ENCODE measurements around the gene FIZ1. TPM values are rescaled to one million over a fixed set of nuclear protein-coding genes. Genes with fewer than 3 reads are reported as not detected.

Gene FIZ1
- total RNA-seq, 2 experiments from 2014 or later, result 15.3 to 16.9 TPM

DNA sequence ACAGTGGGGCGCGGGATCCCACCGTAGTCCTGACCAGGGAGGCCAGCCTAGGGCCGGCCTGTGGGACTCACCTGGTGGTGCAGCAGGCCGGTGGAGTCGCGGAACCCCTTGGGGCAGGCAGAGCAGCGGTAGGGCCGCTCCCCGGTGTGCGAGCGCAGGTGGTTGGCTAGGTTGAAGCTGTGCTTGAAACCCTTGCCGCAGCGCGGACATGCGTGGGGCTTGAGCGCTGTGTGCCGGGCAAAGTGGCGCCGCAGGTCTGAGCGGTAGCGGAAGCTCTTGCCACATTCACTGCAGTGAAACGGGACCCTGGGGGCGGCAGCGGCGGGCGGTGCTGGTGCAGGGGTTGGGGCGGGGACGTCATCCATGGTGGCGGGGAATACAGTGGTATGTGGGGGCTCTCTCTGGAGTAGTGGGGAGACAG lies 1.8 kb downstream of the FIZ1 start:
- Mint-ChIP-seq H3K4me3 (no peak overlapping the region), H3K4me1 (peaks cover 26% of the 10 kb centered on the region), H3K9me3 (peaks cover 7% of the 10 kb centered on the region), H3K36me3 (ENCODE audit: low read depth) (peaks cover 35% of the 10 kb centered on the region), H3K27me3 (no peaks in the 10 kb centered on the region), H3K27ac (no peak overlapping the region)
- ChIA-PET POLR2A (interaction anchor here (0.5 kb wide), 1 partner anchor 418 kb away, joined by 3 read pairs; no protein-coding TSS in a partner anchor), CTCF (interaction anchor here (0.6 kb wide), 2 partner anchors 446 to 597 kb away, joined by 3 to 4 read pairs; no protein-coding TSS in a partner anchor)
- DNase-seq, result no peak

DNA sequence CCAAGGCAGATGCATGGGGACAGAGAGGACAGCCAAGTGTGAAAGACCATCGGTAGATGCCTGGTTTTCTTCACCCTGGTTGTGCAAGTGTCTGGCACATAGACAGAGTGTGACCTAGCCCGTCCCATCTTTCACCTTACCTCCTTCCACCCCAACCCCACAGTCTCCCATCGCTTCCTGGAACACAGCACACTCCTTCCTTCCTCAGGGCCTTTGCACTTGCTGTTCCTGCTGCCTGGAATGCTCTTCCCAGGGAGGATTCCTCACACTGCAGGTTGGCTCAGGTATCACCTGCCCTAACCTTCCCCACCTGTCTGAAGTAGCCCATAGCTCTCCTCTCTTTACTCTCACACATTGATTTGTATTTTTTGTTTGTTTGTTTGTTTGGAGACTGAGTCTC lies 3.0 kb downstream of the FIZ1 start:
- ChIA-PET POLR2A (interaction anchor here (0.6 kb wide), 1 partner anchor 13 kb away, joined by 4 read pairs; no protein-coding TSS in a partner anchor), CTCF (interaction anchor here (1.5 kb wide), 1 partner anchor 9 kb away, joined by 5 read pairs; the partner anchor contains the start of gene ZNF865)
- H3K36me3 Mint-ChIP-seq (ENCODE audit: low read depth), result peaks cover 36% of the 10 kb centered on the region
- H3K9me3 Mint-ChIP-seq, result peaks cover 7% of the 10 kb centered on the region
- DNase-seq, result no peak
- no peaks in the 10 kb centered on the region for H3K27me3 Mint-ChIP-seq
- H3K27ac Mint-ChIP-seq, result no peak overlapping the region
- no peak overlapping the region for H3K4me3 Mint-ChIP-seq
- H3K4me1 Mint-ChIP-seq, result peaks cover 20% of the 10 kb centered on the region

DNA sequence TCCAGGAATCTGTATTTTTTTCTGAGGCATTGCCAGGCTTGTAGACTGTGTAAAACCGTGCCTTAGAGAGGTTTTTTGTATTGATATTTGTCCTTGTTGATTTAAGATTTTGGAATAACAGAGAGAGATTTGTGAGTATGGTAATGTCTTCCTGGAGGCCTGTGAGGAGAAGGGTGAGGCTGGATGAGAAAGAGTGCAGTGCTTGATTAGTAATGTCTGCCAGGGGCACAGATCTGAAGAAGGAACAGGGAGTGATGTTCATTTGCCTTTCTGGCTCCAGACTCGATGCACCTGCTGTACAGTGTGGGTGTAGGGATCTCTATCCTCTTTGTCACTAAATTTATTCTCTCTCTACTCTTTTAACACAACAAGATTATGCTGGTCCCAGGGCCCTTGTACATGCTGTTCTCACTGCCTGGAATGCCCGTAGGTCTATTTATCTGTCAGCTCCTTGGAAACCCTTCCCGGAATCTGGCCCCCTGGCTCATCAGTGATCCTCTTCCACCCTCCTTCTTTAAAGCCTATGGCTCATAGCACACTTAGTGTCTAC lies 4.2 kb downstream of the FIZ1 start:
- peaks cover 7% of the 10 kb centered on the region for H3K9me3 Mint-ChIP-seq
- no peaks in the 10 kb centered on the region for H3K27me3 Mint-ChIP-seq
- DNase-seq, result no peak
- peak overlapping the region; percentile 1 for H3K27ac Mint-ChIP-seq
- H3K4me3 Mint-ChIP-seq, result no peak overlapping the region
- POLR2A ChIA-PET, result no interaction called here
- H3K36me3 Mint-ChIP-seq (ENCODE audit: low read depth), result peaks cover 38% of the 10 kb centered on the region
- CTCF ChIA-PET, result interaction anchor here (0.8 kb wide), 1 partner anchor 36 kb away, joined by 5 read pairs; no protein-coding TSS in a partner anchor
- H3K4me1 Mint-ChIP-seq, result peaks cover 15% of the 10 kb centered on the region

DNA sequence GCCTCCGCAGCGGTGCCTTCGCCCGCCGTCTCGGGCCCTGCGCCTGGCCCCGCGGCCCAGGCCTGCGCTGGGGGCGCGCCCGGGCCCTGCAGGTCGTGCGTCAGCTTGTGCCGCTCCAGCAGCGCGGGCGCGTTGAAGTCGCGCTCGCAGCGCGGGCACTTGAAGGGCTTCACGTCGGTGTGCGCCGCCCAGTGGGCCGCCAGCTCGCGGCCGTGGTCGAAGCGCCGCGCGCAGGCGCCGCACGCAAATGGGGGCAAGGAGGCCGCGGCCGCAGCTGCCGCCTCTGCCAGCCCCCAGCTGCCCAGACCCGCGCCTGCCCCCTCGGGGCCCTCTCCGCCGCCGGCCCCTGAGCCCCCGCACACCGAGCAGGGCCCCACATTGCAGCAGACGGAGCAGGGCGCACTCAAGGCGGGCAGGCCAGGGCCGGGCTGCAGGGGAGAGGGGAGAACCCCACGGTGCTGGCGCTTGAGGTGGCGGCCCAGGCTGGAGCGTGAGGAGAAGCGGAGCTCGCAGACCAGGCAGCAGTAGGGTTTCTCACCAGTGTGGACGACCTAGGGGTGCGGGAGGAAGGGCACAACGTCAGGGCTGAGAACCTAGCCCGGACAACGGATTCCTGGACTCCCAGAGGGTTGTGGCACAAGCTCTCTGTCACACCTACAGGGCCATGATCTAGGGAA lies 6.1 kb downstream of the FIZ1 start:
- ChIA-PET POLR2A (no interaction called here), CTCF (no interaction called here)
- Mint-ChIP-seq H3K9me3 (peaks cover 3% of the 10 kb centered on the region), H3K27ac (no peak overlapping the region), H3K36me3 (ENCODE audit: low read depth) (peaks cover 34% of the 10 kb centered on the region), H3K4me1 (peaks cover 8% of the 10 kb centered on the region), H3K27me3 (no peaks in the 10 kb centered on the region), H3K4me3 (no peak overlapping the region)
- no peak for DNase-seq

DNA sequence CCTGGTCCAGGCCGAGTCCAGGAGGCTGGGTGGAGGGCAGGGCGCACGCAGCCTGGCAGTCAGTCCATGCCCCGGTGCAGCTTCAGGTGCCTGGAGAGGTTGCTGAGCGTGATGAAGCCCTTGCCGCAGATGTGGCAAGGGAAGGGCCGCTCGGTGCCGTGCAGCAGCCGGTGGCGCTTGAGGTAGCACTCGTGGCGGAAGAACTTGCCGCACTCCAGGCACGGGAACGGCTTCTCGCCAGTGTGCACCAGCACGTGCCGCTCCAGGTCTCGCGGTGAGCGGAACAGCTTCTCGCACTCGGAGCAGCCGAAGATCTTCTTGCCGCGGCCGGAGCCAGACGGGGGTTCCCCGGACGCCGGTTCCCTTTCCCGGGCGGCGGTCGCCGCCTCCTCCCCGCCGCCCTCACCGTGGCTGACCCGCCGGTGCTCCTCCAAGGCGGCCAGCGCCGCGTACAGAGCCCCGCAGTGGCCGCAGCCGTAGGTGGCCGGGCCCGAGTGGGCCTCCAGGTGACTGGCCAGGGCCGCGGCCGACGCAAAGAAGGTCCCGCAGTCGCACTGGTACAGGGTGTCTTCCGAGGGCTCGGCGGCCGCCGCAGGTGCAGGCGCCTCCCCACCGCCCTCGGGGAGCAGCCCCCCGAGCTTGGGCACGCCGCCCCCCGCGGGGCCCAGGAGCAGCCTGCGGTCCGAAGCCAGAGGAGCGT lies 6.8 kb downstream of the FIZ1 start:
- Mint-ChIP-seq H3K4me1 (peaks cover 4% of the 10 kb centered on the region), H3K27ac (no peak overlapping the region), H3K36me3 (ENCODE audit: low read depth) (peaks cover 34% of the 10 kb centered on the region), H3K9me3 (peaks cover 3% of the 10 kb centered on the region), H3K27me3 (no peaks in the 10 kb centered on the region), H3K4me3 (no peak overlapping the region)
- ChIA-PET CTCF (no interaction called here), POLR2A (no interaction called here)
- DNase-seq, result no peak

DNA sequence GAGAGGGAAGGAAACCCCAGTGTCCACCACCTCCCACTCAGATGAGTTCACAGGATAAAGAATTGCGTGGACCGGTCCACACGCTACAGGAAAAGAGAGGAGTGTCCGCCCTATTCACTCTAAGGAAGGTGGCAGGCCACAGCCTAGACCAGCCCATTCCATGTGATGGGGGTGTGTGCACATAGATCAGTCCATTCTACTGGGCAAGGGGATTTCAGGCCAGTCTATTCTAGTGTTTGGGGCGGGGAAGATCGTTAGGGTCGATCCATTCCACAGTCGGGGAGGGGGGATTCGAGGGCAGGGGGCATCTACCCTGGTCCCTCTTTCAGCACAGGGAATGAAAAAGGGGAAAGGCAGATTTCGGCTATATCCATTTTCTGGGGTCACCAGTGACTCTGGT lies 7.8 kb downstream of the FIZ1 start:
- Mint-ChIP-seq H3K4me1 (peaks cover 10% of the 10 kb centered on the region), H3K9me3 (peaks cover 3% of the 10 kb centered on the region), H3K4me3 (no peak overlapping the region), H3K36me3 (ENCODE audit: low read depth) (peaks cover 28% of the 10 kb centered on the region), H3K27ac (no peak overlapping the region), H3K27me3 (peaks cover 7% of the 10 kb centered on the region)
- no peak for DNase-seq
- POLR2A ChIA-PET, result no interaction called here
- CTCF ChIA-PET, result no interaction called here

DNA sequence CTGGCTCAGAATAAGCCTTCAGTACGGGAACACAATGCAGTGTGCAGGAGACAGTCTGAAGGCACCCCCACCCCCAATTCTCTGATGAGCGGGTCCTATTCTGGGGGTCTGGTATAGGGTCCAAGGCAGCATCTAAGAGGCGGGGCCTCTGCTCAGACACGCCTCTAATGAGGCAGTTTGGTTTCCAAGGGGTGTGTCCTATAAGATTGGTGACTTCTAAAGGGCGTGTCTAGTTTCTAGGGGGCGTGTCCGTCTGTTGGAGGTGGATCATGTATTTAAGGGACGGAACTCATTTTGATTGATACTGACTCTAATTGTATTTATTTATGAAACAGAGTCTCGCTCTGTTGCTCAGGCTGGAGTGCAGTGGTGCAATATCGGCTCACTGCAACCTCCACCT lies 8.7 kb downstream of the FIZ1 start:
- Mint-ChIP-seq H3K27ac (no peak overlapping the region), H3K4me1 (peaks cover 17% of the 10 kb centered on the region), H3K36me3 (ENCODE audit: low read depth) (peaks cover 20% of the 10 kb centered on the region), H3K27me3 (peaks cover 13% of the 10 kb centered on the region), H3K4me3 (no peak overlapping the region), H3K9me3 (peaks cover under 1% of the 10 kb centered on the region)
- ChIA-PET POLR2A (interaction anchor here (1.4 kb wide), 1 partner anchor 8 kb away, joined by 3 read pairs; the partner anchor contains the start of gene FIZ1), CTCF (no interaction called here)
- no peak for DNase-seq

DNA sequence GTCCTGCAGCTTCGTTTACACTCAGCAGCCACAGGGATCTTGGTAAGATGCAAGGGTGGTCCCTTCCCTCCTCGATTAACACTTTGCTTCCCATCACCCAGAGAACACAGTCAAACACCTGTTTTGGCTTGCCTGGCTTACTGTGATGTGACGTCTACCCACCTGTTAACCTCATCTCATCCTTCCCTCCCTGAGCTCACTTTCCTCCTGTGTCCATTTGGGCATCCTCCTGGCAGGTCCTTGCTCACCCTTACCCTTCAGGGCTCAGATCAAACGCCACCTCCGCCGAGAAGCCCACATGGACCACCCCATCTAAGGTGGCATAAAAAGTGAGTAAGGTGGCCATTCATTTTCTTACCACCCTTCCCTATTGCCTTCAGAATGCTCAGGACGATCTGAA lies 9.2 kb downstream of the FIZ1 start:
- ChIA-PET CTCF (no interaction called here), POLR2A (interaction anchor here (1.4 kb wide), 1 partner anchor 9 kb away, joined by 3 read pairs; the partner anchor contains the start of gene FIZ1)
- no peak overlapping the region for H3K27ac Mint-ChIP-seq
- H3K36me3 Mint-ChIP-seq (ENCODE audit: low read depth), result peaks cover 15% of the 10 kb centered on the region
- peaks cover 17% of the 10 kb centered on the region for H3K27me3 Mint-ChIP-seq
- no peaks in the 10 kb centered on the region for H3K9me3 Mint-ChIP-seq
- no peak for DNase-seq
- H3K4me1 Mint-ChIP-seq, result peaks cover 21% of the 10 kb centered on the region
- H3K4me3 Mint-ChIP-seq, result no peak overlapping the region

DNA sequence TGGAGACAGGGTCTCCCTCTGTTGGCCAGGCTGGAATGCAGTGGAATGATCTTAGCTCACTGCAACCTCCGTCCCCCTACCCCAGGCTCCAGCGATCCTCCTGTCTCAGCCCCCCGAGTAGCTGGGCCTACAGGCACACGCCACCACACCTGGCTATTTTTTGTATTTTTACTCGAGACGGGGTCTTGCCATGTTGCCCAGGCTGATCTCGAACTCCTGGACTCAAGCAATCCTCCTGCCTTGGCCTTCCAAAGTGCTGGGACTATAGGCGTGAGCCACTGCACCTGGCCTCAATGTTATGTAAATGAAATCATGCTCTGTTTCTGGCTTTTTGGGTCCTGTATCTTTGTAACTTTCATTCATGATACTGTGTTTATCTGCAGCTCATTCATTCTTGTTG lies 10.6 kb downstream of the FIZ1 start:
- Mint-ChIP-seq H3K27ac (no peak overlapping the region), H3K4me3 (no peak overlapping the region), H3K9me3 (no peaks in the 10 kb centered on the region), H3K27me3 (peaks cover 21% of the 10 kb centered on the region), H3K36me3 (ENCODE audit: low read depth) (peaks cover 10% of the 10 kb centered on the region), H3K4me1 (peaks cover 21% of the 10 kb centered on the region)
- ChIA-PET CTCF (interaction anchor here (1.0 to 1.5 kb wide), 2 partner anchors 44 to 85 kb away, joined by 3 to 4 read pairs; no protein-coding TSS in a partner anchor), POLR2A (no interaction called here)
- no peak for DNase-seq

DNA sequence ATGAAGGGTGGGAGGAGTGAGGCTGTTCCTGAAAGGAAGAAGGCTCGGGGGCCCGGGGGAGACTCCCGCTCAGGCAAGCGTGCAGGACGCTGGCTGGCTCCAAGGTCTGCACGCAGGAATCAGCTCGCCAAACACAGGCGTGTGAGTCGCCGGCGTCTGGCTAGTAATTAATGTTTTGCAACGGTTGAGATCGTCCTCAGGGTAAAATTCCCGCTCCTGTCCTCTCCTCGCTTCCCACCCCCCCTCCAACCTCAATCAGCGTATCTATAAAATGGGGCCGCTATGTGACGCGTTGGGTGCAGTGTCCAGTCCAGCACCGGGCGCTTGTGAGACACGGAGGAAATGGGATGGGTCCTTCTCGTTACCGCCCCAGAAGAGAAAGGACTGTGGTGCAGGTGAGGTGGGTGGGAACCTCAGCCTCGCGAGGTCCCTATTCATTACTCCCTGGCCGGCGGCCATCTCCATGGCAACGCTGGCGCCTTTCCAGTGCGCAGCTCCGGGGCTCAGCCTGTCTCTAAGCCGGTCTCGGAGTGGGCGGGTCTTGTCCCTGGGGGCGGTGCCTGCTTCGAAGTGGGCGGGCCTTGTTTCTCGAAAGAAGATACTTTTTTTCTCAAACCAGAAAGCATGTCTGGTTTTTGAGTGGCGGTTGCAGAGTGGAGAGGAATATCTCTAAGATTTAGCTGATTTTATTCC lies 12.2 kb downstream of the FIZ1 start:
- Mint-ChIP-seq H3K9me3 (no peaks in the 10 kb centered on the region), H3K4me1 (peaks cover 21% of the 10 kb centered on the region), H3K27ac (peak overlapping the region; percentile 19), H3K36me3 (ENCODE audit: low read depth) (peaks cover 7% of the 10 kb centered on the region), H3K27me3 (peaks cover 21% of the 10 kb centered on the region), H3K4me3 (peak overlapping the region; percentile 72)
- DNase-seq, result peak; percentile 92
- ChIA-PET POLR2A (no interaction called here), CTCF (interaction anchor here (0.7 kb wide), 1 partner anchor 515 kb away, joined by 3 read pairs; no protein-coding TSS in a partner anchor)

DNA sequence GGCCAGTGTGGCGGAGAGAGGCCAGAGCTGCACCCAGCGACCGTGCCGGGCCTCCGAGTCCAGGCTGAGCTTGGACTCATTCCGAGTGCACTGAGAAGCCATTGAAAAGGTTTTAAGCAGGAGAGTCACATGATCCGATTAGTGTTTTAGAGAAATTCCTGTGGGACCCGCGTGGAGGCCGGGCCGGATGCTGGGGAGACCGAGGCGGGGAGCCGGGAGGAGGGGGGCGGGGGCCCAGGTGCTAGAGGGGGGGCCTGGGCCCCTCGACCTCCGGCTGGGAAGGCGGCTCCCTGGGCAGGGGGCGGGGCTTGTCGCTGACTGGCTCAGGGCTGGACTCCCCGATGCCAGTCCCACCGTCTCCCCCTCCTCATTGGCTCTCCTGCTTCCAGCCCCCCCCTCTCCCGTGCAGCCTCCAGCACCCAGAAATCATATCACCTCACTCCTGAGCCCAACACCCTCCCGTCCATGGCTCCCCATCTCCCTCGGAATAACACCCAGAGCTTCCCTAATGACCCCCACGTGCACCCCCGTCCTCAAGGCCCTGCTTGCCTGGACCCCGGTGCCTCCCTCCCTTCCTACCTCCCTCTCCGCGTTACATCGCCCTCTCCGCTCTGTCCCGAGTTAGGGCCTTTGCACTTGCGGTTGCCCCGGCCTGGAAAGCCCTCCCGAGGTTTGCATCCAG lies 13.5 kb downstream of the FIZ1 start:
- Mint-ChIP-seq H3K27ac (no peak overlapping the region), H3K27me3 (peaks cover 21% of the 10 kb centered on the region), H3K4me3 (no peak overlapping the region), H3K4me1 (peaks cover 35% of the 10 kb centered on the region), H3K36me3 (ENCODE audit: low read depth) (no peaks in the 10 kb centered on the region), H3K9me3 (no peaks in the 10 kb centered on the region)
- ChIA-PET CTCF (no interaction called here), POLR2A (no interaction called here)
- no peak for DNase-seq

DNA sequence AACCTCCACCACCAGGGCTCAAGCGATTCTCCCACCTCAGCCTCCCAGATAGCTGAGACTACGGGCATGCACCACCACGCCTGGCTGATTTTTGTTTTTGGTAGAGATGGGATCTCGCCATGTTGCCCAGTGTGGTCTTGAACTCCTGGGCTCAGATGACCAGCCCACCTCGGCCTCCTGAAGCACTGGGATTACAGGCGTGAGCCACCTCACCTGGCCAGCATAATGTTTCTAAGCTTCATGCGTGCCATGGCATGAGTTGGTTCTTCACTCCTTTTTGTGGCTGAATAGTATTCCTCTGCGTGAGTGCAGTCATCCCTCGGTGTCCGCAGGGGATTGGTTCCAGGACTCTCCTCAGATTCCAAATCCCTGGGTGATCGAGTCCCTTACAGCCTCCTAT lies 14.4 kb downstream of the FIZ1 start:
- H3K4me3 Mint-ChIP-seq, result no peak overlapping the region
- POLR2A ChIA-PET, result no interaction called here
- H3K27me3 Mint-ChIP-seq, result peaks cover 21% of the 10 kb centered on the region
- DNase-seq, result no peak
- no peaks in the 10 kb centered on the region for H3K36me3 Mint-ChIP-seq (ENCODE audit: low read depth)
- CTCF ChIA-PET, result no interaction called here
- peaks cover 38% of the 10 kb centered on the region for H3K4me1 Mint-ChIP-seq
- no peak overlapping the region for H3K27ac Mint-ChIP-seq
- H3K9me3 Mint-ChIP-seq, result no peaks in the 10 kb centered on the region
